Limb (tissue), 2 donors: Measurements from ENCODE around the gene MCMBP.
"Not testable (repeated sequence)": the region's sequence is repeated elsewhere in the genome, so short reads cannot be mapped to it uniquely, and the experiment has no call there.

Experiments used
- DNase-seq, 2 donors: peaks; one replicate each; pipeline ENCODE4 v3.0.0-alpha.2; 2016; ENCODE audit errors: extremely low spot score in 2 of 2

Gene MCMBP

GRCh38 chr10:119878524-119878923, 5.9 kb upstream of the MCMBP start:
- DNase-seq = no peak

DNA sequence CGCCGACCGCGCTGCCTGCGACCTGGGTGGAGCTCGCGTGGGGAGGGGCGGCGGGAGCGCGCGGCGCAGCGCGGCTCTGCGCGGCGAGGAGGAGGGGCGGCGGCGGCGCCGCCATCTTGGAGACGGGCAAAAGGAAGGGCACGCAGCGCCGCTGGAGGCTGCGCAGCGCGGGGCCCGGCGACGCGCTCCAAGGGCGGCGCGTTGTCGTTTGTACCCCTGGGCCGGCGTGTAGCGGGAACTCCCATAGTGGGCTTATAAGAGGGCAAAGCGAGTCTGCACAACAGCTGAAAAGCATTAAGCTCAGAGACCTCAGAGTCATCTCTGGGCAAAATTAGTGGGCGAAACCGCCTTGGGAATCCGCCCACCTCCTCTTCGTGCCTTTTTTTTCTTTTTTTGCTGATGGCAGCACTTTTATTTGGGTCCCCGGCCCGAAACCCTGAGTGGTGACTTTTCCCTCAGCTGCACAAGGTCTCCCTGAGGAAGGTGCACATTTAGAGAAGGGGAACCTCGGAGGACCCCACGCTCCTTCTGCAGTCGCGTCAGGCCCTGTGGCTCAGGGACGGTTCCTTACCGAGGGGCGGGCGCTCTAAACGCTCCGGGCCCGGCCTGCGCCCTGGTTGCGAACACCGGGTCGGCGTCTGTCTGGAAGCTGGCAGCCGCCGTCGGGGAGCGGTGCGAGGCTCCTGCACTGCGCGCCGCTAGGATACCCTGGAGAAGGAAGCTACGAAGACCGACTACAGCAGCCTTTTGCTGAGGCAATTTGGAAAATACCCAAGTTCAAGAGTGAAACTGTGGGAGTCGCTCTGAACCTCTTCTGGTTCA, 428 bp upstream of the MCMBP start:
- peak; percentile 91 for DNase-seq

GRCh38 chr10:119871881-119872609, 598 bp downstream of the MCMBP start:
- DNase-seq = peak in 1 of 2 donors; percentile 66

- not testable (repeated sequence) for DNase-seq
These were observed 3.2 kb downstream of the MCMBP start for GRCh38 chr10:119869398-119869797.

DNA sequence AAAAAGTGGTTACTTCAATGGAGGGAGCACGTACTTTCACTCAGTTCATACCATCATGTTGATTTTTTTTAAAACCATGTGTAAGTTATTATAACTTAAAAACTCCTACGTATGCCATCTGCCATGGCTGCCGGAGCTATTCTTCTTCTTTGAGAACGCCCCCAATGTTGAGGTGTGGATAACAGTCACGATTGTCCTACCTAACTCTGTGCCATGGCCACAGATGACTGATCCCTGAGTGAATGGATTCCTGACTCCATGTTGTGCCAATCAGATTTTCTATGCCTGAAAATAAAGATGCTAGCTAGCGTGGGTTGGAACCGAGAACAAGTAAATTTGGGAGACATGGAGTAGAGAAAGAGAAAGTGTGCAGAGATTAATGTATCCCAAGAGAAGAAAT, 5.3 kb downstream of the MCMBP start:
- no peak for DNase-seq

- DNase-seq = no peak
These were observed 6.9 kb downstream of the MCMBP start for GRCh38 chr10:119865699-119866240.

DNA sequence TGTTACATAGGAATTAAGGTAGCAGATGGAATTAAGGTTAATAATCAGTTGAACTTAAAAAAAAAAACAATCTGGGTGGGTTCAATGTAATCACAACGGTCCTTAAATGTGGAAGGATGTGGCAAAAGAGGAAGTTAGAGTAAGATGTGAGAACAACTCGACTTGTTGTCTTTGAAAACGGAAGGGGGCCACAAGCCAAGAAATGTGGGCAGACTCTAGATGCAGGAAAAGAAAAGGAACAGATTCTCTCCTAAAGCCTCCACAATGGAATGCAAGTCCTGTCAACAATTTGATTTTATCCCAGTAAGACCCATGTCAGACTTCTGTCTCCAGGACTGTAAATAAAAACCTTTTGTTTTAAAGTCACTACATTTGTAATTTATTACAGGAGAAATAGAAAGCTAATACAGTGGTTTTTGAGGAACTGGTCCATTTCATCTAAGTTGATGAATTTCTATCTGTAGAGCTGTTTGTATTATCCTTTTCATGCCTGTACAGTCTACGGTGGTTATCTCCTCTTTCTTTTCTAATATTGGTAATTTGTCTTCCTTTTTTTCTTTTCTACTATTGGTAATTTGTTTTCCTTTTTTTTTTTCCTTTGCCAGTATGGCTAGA, 8.6 kb downstream of the MCMBP start:
- DNase-seq = no peak

DNA sequence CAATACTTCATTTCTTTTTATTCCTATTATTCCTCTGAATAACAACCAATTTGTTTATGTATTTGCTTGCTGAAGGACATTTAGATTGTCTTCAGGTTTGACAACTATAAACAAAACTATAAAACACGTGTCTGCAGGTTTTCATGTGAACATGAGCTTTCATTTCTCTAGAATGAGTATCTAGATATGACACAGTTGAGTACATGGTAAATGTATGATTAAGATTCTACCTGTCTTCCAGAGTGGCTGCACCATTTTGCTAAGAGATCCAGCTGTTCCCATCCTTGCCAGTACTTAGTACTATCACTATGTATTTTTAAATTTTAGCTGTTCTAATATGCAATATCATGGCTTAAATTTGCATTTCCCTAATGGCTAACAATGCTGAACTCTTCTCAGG, 10.1 kb downstream of the MCMBP start:
- DNase-seq = no peak

DNA sequence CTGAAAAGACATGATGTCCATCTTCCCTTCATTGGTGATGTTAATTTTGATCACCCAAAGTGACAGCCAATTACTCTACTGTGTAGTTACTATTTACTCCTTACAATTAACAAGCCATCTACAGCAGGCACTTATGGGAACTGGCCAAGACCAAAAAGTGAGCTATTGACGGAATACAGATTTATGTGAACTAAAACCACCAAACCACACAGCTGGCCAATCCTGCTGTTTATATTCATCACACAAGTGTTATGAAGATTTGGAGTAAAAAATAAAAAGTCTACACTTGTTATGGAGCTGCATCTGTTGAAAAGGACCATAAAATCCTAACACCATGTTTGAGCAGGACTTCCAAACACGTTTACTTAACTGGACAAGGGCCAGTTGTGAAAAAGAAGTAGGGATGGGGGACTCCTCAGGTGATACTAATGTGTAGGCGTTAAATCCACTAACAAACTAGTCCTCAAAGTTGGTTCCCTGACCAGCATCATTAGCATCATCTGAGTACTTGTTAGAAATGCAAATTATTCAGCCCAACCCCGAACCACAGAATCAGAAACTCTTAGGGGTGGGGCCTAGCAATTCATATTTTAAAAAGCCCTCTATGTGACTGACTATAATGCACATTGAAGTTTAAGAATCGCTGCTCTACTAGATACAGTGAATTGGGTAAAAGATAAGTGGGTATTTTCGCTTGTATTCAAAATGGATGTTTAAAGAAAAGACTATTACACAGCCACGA, 11.6 kb downstream of the MCMBP start:
- DNase-seq = no peak

- DNase-seq = peak in 1 of 2 donors; percentile 45
These were observed 13.0 kb downstream of the MCMBP start for GRCh38 chr10:119859420-119860258.

- DNase-seq = no peak
These were observed 14.6 kb downstream of the MCMBP start for GRCh38 chr10:119858063-119858462.

GRCh38 chr10:119853574-119853973, 19.1 kb downstream of the MCMBP start:
- DNase-seq = no peak

DNA sequence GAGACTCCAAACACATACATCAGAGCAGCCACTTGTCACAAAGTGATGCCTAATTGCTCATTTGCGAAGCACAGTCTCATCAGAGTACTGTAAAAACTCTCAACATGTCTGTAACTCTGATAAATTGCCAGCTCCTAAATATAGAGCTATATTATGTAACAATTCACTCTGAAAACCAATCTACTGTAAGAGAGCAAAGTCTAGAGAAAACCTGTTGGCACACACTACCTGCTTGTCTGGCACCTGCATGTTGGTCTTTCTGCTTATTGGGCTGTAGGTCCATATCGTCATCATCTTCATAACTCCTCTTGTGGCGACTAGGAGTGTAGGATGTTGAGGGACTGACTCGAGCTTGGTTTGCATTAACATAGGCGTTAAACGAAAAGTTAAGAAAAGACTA, 19.8 kb downstream of the MCMBP start:
- no peak for DNase-seq

GRCh38 chr10:119852277-119852676, 20.4 kb downstream of the MCMBP start:
- DNase-seq = no peak

DNA sequence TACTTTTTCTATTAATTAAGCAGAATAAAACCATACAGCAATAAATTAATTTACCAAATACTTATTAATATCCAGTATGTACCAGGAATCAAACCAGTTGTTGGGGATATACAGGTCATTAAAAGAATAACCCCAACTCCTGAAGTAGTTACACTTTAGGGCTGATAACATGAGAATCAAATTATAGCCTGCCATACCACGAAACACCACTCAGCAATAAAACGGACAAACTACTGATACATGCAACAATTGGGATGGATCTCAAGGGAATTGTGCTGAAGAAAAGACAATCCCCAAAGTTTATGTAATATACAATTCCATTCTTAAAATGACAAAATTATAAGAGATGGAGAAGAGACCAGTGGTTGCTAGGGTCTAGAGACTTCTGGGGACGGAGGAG, 22.7 kb downstream of the MCMBP start:
- DNase-seq = no peak

DNA sequence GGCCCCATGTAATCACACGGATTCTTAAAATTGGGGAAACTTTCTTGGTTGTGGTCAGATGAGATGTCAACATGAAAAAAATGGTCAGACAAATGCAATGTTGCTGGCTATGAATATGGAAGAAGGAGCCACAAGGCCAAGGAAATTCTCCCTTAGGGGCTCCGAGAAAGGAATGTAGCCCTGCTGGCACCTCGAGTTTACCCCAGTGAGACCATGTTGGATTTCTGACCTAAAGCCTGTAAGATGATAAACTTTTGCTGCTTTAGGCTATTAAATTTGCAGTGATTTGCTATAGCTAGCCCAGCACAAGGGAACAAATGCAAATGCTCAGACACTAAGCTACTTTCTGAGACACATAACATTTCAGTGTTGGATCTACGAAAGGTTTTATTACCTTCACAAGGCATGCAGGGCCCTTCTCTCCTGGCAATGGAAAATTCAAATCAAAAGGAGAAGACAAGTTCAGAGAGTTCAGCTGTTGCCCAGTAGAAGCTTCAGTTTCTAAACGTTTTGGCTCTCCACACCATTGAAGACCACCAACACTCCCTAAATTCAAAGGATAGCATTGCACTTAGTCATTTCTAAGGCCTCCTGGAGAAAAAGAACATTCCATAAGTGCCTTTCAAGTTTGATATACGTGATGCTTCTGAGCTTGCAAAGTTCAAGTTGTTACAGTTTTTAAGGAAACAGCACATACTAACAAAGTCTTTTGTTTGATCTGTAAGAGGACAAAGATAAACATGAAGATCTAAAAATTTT, 23.4 kb downstream of the MCMBP start:
- DNase-seq = no peak

GRCh38 chr10:119845656-119846055, 27.0 kb downstream of the MCMBP start:
- DNase-seq = no peak

GRCh38 chr10:119834188-119834587, 38.5 kb downstream of the MCMBP start:
- DNase-seq = no peak

DNA sequence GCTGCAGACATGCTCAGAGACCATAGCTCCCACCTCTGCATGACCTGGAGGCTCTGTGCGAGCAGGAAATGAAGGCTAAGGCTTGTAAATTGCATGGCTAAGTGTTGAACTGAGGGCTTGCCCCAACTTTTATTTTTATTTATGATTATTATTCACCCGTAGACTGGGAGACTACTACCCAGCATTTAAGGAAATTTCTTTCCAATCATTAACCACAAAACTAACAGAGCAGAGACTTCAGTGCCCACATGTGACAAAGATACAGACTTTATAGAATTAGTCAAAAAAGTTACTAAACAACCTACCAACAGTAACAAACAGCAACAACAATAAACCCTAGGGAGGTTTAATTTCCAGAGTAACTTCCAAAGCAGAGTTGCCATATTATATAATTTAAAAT, 39.7 kb downstream of the MCMBP start:
- DNase-seq = no peak

- DNase-seq = no peak
These were observed 41.0 kb downstream of the MCMBP start for GRCh38 chr10:119831656-119832055.
